AG08396 (cell line): ENCODE data around the gene RNU7-1.
A peak's percentile ranks its signal among the peaks of the same experiment; 100 is the strongest.

Source experiments
- DNase-seq: peaks from one replicate; pipeline ENCODE4 v3.0.0; 2012; ENCODE audit warnings: low spot score, mixed read lengths

Gene RNU7-1

DNA sequence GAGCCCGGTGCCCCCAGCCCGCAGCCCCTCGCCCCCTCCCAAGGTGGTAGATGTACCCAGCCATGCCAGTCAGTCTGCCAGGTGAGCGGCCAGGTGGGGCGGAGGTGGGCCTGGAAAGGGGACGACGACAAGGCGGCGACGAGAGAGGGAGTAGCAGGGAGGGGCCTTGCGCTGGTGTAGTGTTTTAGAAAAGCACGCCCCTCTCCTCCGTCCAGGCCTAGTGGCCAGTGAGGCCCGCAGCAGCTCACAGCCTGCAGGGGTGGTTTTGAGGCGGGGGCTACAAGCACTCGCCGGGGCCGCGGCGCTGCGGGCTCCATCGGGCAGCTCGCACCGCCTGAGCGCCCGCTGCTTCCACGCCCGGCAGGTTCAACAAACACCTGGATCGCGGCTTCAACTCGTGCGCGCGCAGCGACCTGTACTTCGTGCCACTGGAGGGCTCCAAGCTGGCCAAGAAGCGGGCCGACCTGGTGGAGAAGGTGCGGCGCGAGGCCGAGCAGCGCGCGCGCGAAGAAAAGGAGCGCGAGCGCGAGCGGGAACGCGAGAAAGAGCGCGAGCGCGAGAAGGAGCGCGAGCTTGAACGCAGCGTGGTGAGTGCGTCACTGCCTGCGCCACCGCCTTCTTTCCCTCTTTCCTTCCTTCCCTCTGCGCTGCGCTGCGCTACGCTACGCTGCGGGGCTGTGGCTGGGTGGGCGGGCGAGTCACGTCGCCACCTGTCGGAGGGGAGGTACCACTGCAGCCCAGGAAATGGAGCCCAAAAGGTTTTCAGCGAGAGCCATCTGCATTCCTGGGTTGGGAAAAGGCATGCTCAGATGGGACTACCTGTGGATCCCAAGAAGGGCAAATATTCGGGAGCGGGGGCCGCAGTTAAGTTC is 5.9 kb upstream of the RNU7-1 start:
- DNase-seq, result peak; percentile 92

DNA sequence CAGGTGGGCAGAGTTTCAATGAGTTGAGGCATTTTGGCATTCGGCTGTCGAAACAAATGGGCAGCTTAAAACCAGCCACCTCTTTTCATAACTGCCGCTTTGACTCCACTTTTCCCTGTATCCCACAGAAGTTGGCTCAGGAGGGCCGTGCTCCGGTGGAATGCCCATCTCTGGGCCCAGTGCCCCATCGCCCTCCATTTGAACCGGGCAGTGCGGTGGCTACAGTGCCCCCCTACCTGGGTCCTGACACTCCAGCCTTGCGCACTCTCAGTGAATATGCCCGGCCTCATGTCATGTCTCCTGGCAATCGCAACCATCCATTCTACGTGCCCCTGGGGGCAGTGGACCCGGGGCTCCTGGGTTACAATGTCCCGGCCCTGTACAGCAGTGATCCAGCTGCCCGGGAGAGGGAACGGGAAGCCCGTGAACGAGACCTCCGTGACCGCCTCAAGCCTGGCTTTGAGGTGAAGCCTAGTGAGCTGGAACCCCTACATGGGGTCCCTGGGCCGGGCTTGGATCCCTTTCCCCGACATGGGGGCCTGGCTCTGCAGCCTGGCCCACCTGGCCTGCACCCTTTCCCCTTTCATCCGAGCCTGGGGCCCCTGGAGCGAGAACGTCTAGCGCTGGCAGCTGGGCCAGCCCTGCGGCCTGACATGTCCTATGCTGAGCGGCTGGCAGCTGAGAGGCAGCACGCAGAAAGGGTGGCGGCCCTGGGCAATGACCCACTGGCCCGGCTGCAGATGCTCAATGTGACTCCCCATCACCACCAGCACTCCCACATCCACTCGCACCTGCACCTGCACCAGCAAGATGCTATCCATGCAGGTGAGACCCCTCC is 5.0 kb upstream of the RNU7-1 start:
- no peak for DNase-seq

- no peak for DNase-seq
These were observed 4.5 kb upstream of the RNU7-1 start for GRCh38 chr12:6939191-6939540.

DNA sequence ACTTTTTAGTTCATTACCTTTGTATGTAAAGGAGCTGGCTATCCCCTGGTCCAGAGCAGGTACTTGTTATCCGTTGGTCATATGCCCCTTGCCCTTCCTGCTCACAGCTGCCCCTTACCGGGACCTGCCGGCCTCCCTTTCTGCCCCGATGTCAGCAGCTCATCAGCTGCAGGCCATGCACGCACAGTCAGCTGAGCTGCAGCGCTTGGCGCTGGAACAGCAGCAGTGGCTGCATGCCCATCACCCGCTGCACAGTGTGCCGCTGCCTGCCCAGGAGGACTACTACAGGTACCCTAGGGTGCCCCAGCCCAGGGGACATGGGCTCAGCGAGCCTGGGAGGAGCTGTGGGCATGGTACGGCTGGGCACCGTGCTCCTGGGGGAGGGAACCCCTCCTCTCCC is 2.3 kb upstream of the RNU7-1 start:
- no peak for DNase-seq

DNA sequence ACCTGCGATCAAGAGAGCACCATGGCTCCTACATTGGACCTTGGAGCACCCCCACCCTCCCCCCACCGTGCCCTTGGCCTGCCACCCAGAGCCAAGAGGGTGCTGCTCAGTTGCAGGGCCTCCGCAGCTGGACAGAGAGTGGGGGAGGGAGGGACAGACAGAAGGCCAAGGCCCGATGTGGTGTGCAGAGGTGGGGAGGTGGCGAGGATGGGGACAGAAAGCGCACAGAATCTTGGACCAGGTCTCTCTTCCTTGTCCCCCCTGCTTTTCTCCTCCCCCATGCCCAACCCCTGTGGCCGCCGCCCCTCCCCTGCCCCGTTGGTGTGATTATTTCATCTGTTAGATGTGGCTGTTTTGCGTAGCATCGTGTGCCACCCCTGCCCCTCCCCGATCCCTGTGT is 1.8 kb upstream of the RNU7-1 start:
- no peak for DNase-seq

GRCh38 chr12:6942331-6942665 is 1.3 kb upstream of the RNU7-1 start:
- no peak for DNase-seq

DNA sequence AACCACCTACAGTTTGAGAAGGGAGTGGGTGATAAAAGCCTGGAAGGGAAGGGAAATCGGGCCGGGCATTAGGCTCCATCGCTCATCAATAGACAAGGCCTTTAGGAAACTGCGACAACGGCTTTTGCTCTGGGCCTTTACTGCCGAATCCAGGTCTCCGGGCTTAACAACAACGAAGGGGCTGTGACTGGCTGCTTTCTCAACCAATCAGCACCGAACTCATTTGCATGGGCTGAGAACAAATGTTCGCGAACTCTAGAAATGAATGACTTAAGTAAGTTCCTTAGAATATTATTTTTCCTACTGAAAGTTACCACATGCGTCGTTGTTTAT is 261 bp upstream of the RNU7-1 start:
- DNase-seq, result peak; percentile 93

DNA sequence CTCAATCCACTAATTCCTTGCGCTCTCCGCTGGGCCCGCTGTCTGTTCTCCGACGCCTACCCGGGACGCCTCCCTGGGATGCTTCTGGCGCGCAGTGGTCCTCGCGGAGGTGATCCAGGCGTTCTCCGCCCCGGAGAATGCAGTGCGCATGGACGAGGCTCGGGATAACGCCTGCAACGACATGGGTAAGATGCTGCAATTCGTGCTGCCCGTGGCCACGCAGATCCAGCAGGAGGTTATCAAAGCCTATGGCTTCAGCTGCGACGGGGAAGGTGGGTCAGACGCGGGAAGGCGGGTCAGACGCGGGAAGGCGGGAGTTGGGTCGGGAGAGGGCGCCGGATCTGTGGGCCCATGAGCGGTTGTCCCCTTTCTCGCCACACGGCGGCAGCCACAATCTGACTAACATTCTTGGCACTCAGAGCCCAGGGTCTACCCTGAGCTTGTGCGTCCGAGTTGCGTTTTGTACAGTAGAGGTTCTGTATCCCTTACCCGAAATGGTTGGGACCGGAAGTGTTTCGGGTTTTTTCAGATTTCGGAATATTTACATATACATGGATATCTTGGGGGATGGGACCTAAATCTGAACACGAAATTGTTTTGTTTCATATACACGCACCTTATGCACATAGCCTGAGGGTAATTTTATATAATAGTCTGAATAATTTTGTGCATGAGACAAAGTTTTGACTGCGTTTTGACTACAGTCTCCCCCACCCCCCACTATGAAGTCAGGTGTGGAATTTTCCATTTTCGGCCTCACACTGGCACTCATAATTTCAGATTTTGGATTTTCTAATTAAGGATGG is 968 bp downstream of the RNU7-1 start:
- peak; percentile 93 for DNase-seq

DNA sequence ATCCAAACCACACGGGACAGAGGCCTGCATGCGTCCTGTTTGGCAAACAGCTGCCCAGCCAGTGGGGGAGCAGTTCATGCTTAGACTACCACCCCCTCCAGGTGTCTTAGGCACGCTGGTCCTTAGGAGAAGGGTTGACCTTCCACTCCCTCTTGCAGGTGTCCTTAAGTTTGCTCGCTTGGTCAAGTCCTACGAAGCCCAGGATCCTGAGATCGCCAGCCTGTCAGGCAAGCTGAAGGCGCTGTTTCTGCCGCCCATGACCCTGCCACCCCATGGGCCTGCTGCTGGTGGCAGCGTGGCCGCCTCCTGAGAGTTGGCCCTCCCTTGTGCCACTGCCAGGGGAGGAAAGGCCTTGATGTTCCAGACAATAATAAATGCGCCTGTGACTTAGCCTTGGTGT is 2.0 kb downstream of the RNU7-1 start:
- no peak for DNase-seq

DNA sequence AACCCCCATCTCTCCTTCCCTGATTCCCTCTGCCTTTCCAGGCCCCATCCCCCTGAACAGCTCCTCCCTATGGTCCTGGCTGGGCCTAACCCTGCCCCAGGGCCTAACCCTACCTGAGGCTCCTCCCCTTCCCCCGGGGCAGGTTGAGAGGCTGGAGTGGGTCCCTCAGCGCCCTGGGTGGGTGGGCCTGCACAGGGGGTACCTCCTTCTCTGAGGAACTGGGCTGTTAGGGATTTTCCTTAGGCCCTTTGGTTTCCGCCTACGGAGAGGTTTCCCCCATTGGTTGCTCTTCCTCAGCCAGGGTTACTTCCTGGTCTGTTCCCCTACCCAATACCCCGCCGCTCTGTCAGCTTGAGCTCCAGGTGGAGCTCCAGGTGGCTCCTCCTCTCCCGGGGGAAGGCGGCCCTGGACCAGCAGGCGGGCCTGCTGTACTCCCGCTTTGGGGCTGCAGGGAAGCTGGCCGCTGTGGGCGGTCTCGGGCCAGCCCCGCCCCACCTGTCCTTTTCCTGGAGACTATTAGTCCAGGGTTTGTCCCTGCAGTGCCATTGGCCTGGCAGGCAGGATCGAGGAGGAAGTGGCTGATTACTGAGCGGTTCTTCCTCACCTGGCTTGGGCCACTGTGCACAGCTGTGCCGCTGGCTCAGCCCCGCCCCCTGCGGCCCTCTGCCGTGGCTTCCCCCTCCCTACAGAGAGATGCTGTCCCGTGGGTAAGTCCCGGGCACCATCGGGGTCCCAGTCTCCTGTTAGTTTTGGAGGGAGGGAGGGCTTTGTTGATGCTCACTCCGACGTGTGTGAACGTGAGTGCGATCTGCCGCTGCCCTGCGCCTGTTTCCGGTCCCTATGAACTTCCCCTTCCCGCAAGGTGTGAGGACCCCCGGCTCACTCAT is 2.7 kb downstream of the RNU7-1 start:
- DNase-seq, result no peak

DNA sequence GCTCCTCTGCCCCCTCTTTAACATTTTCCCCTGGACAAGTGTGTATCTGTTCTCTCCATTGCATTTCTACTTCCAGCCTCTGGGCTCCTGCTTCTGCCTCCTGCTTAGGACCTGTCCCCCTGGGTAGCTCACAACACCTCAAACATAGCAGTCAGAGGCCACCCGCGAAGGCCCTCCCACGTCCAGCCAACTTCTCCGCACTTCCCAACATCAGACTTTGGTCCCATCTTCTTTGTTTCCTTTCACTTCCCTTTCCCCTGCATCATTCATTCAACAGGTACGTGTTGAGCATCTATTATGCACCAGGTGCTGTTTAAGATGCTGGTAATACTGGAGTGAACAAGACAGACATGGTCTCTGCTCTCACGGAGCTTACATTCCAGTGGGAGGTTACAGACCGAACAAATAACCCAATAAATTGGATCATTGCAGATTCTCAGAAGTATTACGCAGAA is 3.3 kb downstream of the RNU7-1 start:
- no peak for DNase-seq

DNA sequence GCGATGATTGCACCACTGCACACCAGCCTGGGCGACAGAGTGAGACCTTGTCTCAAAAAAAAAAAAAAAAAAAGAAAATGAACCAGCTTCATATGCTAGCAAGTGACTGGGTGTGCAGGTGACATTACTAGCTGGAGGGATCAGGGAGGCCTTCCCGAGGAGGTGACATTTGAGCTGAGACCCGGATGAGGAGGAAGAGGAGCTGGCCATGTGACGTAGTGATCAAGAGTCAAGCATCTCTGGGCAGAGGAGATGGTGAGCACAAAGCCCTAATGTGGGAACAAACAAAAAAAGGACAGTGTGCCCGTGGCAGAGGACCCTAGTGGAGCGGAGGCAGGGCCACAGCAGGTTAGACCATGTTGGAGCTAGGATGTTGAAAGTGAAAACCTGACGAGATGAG is 4.0 kb downstream of the RNU7-1 start:
- DNase-seq, result no peak

DNA sequence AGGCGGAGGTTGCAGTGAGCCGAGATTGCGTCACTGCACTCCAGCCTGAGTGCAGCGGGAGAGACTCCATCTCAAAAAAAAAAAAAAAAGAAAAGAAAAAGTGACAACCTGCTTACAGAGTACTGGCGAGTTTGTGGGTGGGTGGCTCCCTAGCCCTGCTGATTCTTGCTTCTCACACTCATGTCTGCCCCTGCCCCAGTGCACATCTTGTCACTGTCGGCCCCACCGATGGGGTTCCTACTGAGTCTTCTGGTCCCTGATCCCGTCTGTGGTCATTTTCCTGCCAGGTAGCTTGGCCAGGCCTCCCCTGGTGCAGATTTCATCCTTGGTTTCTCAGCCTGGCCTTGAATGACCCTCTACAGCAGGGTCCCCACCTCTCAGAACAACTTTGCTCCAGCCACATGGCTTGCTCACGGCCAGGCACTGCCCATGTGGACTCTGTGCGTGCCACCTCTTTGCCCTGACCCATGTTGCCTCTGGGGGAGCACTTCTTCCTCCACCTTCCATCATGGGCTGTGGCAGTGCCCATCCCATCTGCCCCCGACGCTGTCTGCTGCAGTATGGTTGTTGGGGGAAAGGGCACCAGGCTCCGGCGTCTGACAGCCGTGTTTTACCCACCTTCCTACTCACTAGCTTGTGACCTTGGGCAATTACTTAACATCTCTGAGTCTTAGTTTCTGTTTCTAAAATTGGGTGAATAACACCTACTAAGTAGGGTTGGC is 5.4 kb downstream of the RNU7-1 start:
- DNase-seq, result no peak

GRCh38 chr12:6950401-6950801 is 6.8 kb downstream of the RNU7-1 start:
- DNase-seq, result no peak

DNA sequence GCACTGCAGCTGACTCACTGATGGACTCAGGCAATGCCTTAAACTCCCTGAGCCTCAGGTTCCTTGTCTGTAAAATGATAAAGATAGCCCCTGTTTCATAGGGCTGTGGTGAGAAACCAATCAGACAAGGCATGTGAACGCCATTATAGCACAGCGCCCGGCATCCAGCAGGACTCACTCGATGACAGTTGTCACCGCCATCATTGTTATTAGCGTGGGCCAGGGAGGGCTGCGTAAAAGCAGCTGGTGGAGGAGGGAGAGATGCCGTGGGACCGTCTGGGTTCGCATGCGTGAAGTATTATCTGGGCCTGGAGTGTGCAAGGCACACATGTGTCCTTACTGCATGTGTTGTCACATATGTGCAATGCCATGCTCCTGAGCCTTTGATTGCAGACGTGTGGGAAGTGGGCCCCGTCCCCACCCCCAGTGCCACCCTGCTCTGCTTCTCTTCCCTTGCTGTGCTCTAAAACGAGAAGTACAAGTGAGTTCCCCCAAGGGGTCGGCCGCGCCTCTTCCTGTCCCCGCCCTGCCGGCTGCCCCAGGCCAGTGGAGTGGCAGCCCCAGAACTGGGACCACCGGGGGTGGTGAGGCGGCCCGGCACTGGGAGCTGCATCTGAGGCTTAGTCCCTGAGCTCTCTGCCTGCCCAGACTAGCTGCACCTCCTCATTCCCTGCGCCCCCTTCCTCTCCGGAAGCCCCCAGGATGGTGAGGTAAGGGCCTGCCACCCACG is 7.4 kb downstream of the RNU7-1 start, which contains the start of gene PTPN6:
Gene PTPN6 (plus strand): TSS at position 546 of the 730 bp plus-strand sequence. CDS start 157 bp downstream, at position 703.
- DNase-seq, result no peak

- no peak for DNase-seq
These were observed 8.0 kb downstream of the RNU7-1 start for GRCh38 chr12:6951551-6952120.

DNA sequence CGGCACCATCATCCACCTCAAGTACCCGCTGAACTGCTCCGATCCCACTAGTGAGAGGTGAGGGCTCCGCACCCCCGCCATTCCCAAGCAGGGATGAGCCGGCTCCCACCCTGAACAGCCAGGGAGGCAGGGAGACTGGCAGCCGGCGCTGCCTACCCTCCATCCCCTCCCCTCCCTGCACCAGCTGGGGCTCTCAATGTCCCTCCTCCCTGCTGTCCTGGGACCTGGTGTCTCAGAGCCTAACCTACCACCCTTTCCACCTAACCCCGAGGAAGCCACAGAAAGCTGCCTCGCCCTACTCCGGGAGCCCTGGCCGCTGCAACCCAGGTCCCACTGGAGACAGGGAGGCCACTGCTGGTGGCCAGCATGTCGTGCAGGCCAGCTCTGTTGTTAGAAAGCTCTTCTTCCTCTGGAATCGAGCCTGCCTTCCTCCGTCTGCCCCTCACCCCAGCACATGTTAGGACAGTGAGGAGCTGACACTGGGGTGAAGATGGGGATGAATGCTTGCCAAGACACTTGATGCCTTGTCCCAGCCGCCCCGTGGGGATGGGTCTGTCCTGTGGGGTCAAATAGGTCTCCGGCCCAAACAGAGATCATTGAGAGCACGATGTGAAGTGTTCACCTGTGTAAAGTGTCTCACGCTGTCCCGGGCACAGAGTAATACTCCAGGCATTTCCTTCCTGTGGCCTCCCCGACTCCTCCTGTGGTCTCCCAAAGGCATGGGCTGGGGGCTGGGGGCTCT is 8.7 kb downstream of the RNU7-1 start:
- DNase-seq, result no peak

GRCh38 chr12:6952863-6953441 is 9.3 kb downstream of the RNU7-1 start:
- no peak for DNase-seq
